ENCODE measurements around the gene TP53.

- no peak for TF ChIP-seq POLR2A (IDR thresholded peaks at IDR 0.05; ENCODE audit: low read depth, low read length)
- TF ChIP-seq TAF1 (IDR thresholded peaks at IDR 0.05; ENCODE audit: borderline replicate concordance, low read depth, low read length), result no peak
These were observed 26.5 kb upstream of the TP53 start for GRCh38 chr17:7713782-7714181.

Measured in GM12892 (cell line).